CD4-positive, alpha-beta T cell (primary cell): Measurements from ENCODE around the gene EMSY. TPM values are rescaled to one million over a fixed set of nuclear protein-coding genes. Genes with fewer than 3 reads are reported as not detected.

ENCODE experiments used
- ATAC-seq: fragments of 200-7000 bp; cut with Tn5 transposase; one replicate; pipeline ENCODE4 v1.10.0; 2022; ENCODE audit warnings: mild to moderate bottlenecking; ENCODE audit not compliant: poor library complexity
- CTCF ChIA-PET: fragments of 350-600 bp; sonication (Branson Sonifier 250); formaldehyde crosslinking; loops from one replicate; lab custom pipeline; 2021; ENCODE audit warnings: antibody characterized with exemption, inconsistent platforms; lab: Charles Lee
- POLR2A ChIA-PET: fragments of 350-600 bp; sonication (Branson Sonifier 250); formaldehyde crosslinking; loops from one replicate; lab custom pipeline; 2021; ENCODE audit warnings: antibody characterized with exemption, inconsistent platforms; lab: Charles Lee
- DNase-seq, 14 experiments: peaks; one replicate each; pipeline ENCODE4 v3.0.0-alpha.2; 2013 to 2020; ENCODE audit warnings: mixed read lengths in 2 of 14
- H3K27ac ChIP-seq, 2 donors: one replicate each; pipeline versions ENCODE4 v1.5.1 to v1.7.0; 2013; ENCODE audit warnings: low read length in 2 of 2, low read depth in 1 of 2, mild to moderate bottlenecking in 1 of 2
- H3K27me3 ChIP-seq, 2 experiments: 1 replicate in 1 of 2; 2 replicates in 1 of 2; pipeline versions ENCODE4 v1.6.1 to v1.7.0; 2013; ENCODE audit warnings: low read length in 2 of 2, control low read depth in 1 of 2, mild to moderate bottlenecking in 1 of 2, moderate library complexity in 1 of 2; ENCODE audit not compliant: insufficient read depth in 2 of 2, control insufficient read depth in 1 of 2
- H3K36me3 ChIP-seq: one replicate; pipeline ENCODE4 v1.6.1; 2013; ENCODE audit warnings: low read length, control low read depth; ENCODE audit not compliant: insufficient read depth
- H3K4me1 ChIP-seq: one replicate; pipeline ENCODE4 v1.6.1; 2013; ENCODE audit warnings: low read length, control low read depth; ENCODE audit not compliant: insufficient read depth
- H3K4me3 ChIP-seq: one replicate; pipeline ENCODE4 v1.5.1; 2013; ENCODE audit warnings: mild to moderate bottlenecking, low read length, moderate library complexity
- H3K9me3 ChIP-seq, 2 experiments: 1 replicate in 1 of 2; 2 replicates in 1 of 2; pipeline versions ENCODE4 v1.6.1 to v1.7.0; 2013; ENCODE audit warnings: low read length in 2 of 2, mild to moderate bottlenecking in 2 of 2, control low read depth in 1 of 2, moderate library complexity in 1 of 2; ENCODE audit not compliant: control insufficient read depth in 1 of 2, insufficient read depth in 1 of 2
- H3K27ac Mint-ChIP-seq: one replicate; pipeline ENCODE4 v1.8.0; 2020; ENCODE audit warnings: mixed read lengths
- H3K27me3 Mint-ChIP-seq: one replicate; pipeline ENCODE4 v1.8.0; 2021; ENCODE audit warnings: mixed read lengths
- H3K36me3 Mint-ChIP-seq: one replicate; pipeline ENCODE4 v1.8.0; 2021; ENCODE audit warnings: low read depth, mixed read lengths
- H3K4me1 Mint-ChIP-seq: one replicate; pipeline ENCODE4 v1.8.0; 2021; ENCODE audit warnings: low read depth, mixed read lengths
- H3K4me3 Mint-ChIP-seq: one replicate; pipeline ENCODE4 v1.8.0; 2020; ENCODE audit warnings: mild to moderate bottlenecking, mixed read lengths
- H3K9me3 Mint-ChIP-seq: one replicate; pipeline ENCODE4 v1.8.0; 2020; ENCODE audit warnings: mixed read lengths
- intact Hi-C, 2 experiments: fragments of 100-400 bp; cut with DNase I in 1 of 2; cut with micrococcal nuclease in 1 of 2; formaldehyde crosslinking; loops; one replicate each; pipeline versions ENCODE4 v1.15.1 to v1.9.0; 2023 to 2025; cut with DNase I, micrococcal nuclease
- total RNA-seq, 174 experiments: library from RNA in 2 of 174; stranded (reverse) in 2 of 174; gene quantifications; one replicate each; pipeline ENCODE4 v1.2.3 and lab custom pipeline; 2021 to 2026
- TF ChIP-seq, protein P1 (sequence below): fragments of 200-600 bp; IDR thresholded peaks from one replicate; pipeline ENCODE4 v1.8.0; 2022; ENCODE audit warnings: antibody characterized with exemption, mild to moderate bottlenecking

The EMSY gene
- total RNA-seq, 2 experiments from 2014 or later, result 20.9 to 21.8 TPM

GRCh38 chr11:76524461-76524860, 79.6 kb downstream of the EMSY start:
- peaks cover 60% of the 10 kb centered on the region for H3K36me3 ChIP-seq
- H3K4me3 Mint-ChIP-seq, result no peak overlapping the region
- DNase-seq (no peak), ATAC-seq (no peak)
- H3K27ac ChIP-seq, result no peak overlapping the region
- H3K27me3 ChIP-seq, result no peaks in the 10 kb centered on the region
- H3K4me1 ChIP-seq, result no peaks in the 10 kb centered on the region
- no peak overlapping the region for H3K27ac Mint-ChIP-seq
- intact Hi-C loops, result no loop called here
- H3K9me3 Mint-ChIP-seq, result no peaks in the 10 kb centered on the region
- no peaks in the 10 kb centered on the region for H3K27me3 Mint-ChIP-seq
- no peaks in the 10 kb centered on the region for H3K9me3 ChIP-seq
- TF ChIP-seq, protein P1, sequence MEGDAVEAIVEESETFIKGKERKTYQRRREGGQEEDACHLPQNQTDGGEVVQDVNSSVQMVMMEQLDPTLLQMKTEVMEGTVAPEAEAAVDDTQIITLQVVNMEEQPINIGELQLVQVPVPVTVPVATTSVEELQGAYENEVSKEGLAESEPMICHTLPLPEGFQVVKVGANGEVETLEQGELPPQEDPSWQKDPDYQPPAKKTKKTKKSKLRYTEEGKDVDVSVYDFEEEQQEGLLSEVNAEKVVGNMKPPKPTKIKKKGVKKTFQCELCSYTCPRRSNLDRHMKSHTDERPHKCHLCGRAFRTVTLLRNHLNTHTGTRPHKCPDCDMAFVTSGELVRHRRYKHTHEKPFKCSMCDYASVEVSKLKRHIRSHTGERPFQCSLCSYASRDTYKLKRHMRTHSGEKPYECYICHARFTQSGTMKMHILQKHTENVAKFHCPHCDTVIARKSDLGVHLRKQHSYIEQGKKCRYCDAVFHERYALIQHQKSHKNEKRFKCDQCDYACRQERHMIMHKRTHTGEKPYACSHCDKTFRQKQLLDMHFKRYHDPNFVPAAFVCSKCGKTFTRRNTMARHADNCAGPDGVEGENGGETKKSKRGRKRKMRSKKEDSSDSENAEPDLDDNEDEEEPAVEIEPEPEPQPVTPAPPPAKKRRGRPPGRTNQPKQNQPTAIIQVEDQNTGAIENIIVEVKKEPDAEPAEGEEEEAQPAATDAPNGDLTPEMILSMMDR, result no peak
- peaks cover 74% of the 10 kb centered on the region for H3K36me3 Mint-ChIP-seq
- POLR2A ChIA-PET, result no interaction called here
- CTCF ChIA-PET, result no interaction called here
- H3K4me3 ChIP-seq, result no peak overlapping the region
- H3K4me1 Mint-ChIP-seq, result no peaks in the 10 kb centered on the region

GRCh38 chr11:76524919-76525318, 80.1 kb downstream of the EMSY start:
- ChIA-PET CTCF (no interaction called here), POLR2A (no interaction called here)
- no peak overlapping the region for H3K27ac Mint-ChIP-seq
- H3K4me1 Mint-ChIP-seq, result no peaks in the 10 kb centered on the region
- Histone ChIP-seq H3K4me1 (no peaks in the 10 kb centered on the region), H3K4me3 (no peak overlapping the region), H3K9me3 (no peaks in the 10 kb centered on the region), H3K36me3 (peaks cover 64% of the 10 kb centered on the region), H3K27me3 (no peaks in the 10 kb centered on the region), H3K27ac (no peak overlapping the region)
- intact Hi-C loops, result no loop called here
- no peak for ATAC-seq
- peaks cover 75% of the 10 kb centered on the region for H3K36me3 Mint-ChIP-seq
- no peak overlapping the region for H3K4me3 Mint-ChIP-seq
- TF ChIP-seq, protein P1, result no peak
- no peaks in the 10 kb centered on the region for H3K27me3 Mint-ChIP-seq
- no peaks in the 10 kb centered on the region for H3K9me3 Mint-ChIP-seq
- DNase-seq, result no peak

DNA sequence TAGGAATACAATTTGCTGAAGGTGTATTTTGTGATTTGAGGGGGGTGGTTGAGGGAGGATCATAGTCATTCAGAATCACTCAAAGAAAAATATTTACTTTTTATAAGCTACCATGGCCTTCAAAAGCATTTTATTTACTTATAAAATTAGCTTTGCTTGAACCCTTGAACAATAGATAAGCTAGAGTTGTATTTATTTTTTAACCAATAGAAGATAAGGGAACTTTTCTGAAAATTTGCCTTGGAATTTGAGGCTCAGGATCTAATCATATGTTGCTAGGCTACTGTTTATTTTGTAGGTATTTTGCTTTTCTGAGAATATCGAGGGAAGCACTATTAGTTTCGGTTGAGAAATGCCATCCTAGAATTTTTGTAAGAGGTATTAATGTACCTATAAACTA, 82.1 kb downstream of the EMSY start:
- ChIA-PET POLR2A (no interaction called here), CTCF (no interaction called here)
- Histone ChIP-seq H3K27ac (no peak overlapping the region), H3K4me3 (no peak overlapping the region), H3K4me1 (no peaks in the 10 kb centered on the region), H3K36me3 (peaks cover 76% of the 10 kb centered on the region), H3K9me3 (no peaks in the 10 kb centered on the region), H3K27me3 (no peaks in the 10 kb centered on the region)
- DNase-seq (no peak), ATAC-seq (no peak)
- TF ChIP-seq, protein P1, result no peak
- Mint-ChIP-seq H3K27ac (no peak overlapping the region), H3K27me3 (no peaks in the 10 kb centered on the region), H3K4me1 (no peaks in the 10 kb centered on the region), H3K9me3 (no peaks in the 10 kb centered on the region), H3K36me3 (peaks cover 81% of the 10 kb centered on the region), H3K4me3 (no peak overlapping the region)
- intact Hi-C loops, result no loop called here
